RWPE2 (cell line): ENCODE data around the gene CACNA2D1.
"Not testable (repeated sequence)": the region's sequence is repeated elsewhere in the genome, so short reads cannot be mapped to it uniquely, and the experiment has no call there.

Experiments used
- ATAC-seq: fragments of 200-7000 bp; cut with Tn5 transposase; 3 replicates; pipeline ENCODE4 v1.9.1; 2021; ENCODE audit warnings: low read depth
- DNase-seq: peaks from one replicate; pipeline ENCODE4 v3.0.0-alpha.2; 2020; ENCODE audit warnings: low spot score
- H3K27ac ChIP-seq: fragments of 450-650 bp; 2 replicates; pipeline ENCODE4 v1.5.1; 2017; ENCODE audit warnings: mild to moderate bottlenecking; ENCODE audit not compliant: poor library complexity, severe bottlenecking
- H3K27me3 ChIP-seq: fragments of 250-450 bp; sonication (Bioruptor Pico); 2 replicates; pipeline ENCODE4 v1.5.1; 2021; ENCODE audit warnings: mild to moderate bottlenecking, moderate library complexity; ENCODE audit not compliant: insufficient read depth, poor library complexity, severe bottlenecking
- H3K36me3 ChIP-seq: fragments of 250-450 bp; sonication (Bioruptor Pico); 2 replicates; pipeline ENCODE4 v1.5.1; 2020; ENCODE audit warnings: low read depth, mild to moderate bottlenecking, moderate library complexity
- H3K4me1 ChIP-seq: fragments of 250-450 bp; sonication (Bioruptor Pico); 2 replicates; pipeline ENCODE4 v1.5.1; 2021; ENCODE audit warnings: mild to moderate bottlenecking, moderate library complexity; ENCODE audit not compliant: insufficient read depth, poor library complexity, severe bottlenecking
- H3K4me3 ChIP-seq: fragments of 250-450 bp; sonication (Bioruptor Pico); 2 replicates; pipeline ENCODE4 v1.5.1; 2021; ENCODE audit warnings: mild to moderate bottlenecking, moderate library complexity; ENCODE audit not compliant: severe bottlenecking
- H3K9me3 ChIP-seq: fragments of 250-450 bp; sonication (Bioruptor Pico); 2 replicates; pipeline ENCODE4 v1.5.1; 2021; ENCODE audit warnings: mild to moderate bottlenecking, moderate library complexity; ENCODE audit not compliant: severe bottlenecking
- TF ChIP-seq, protein P1 (sequence below): fragments of 450-650 bp; IDR thresholded peaks from one replicate; pipeline ENCODE4 v1.5.1; 2017; ENCODE audit warnings: mild to moderate bottlenecking, moderate library complexity; ENCODE audit not compliant: poor library complexity, severe bottlenecking

CACNA2D1 gene

DNA sequence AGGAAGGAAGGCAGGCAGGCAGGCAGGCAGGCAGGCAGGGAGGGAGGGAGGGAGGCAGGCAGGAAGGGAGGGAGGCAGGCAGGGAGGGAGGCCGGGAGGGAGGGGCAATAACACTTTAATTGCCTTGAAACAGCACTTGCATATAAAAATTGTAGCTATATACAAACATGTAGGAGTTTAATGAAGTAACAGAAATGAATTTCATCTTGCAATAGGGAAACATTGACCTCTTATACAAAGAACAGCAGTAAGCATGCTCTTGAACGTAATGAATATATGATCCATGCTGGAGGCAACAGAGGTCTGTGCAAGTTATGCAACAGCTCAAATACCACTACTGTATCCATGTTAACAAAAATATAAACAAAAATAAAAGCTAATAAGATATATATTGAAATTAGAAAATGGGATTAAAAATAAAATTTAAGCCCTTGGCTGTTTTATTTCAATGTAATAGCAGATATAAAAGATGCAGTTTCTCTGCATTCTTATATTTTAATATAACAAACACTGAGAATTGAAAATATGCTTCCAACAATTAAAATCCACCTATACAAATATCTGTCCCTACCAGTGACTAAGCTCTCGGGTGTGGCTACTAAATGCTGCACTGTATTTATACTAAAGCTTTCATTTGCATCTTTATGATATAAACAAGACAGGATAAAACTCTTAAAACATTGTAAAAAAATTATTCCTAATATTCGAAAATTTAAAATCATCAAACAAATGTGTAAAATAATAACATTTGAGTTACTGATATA lies 50.3 kb downstream of the CACNA2D1 start:
- no peaks in the 10 kb centered on the region for H3K36me3 ChIP-seq
- no peaks in the 10 kb centered on the region for H3K9me3 ChIP-seq
- H3K27me3 ChIP-seq, result no peaks in the 10 kb centered on the region
- no peak overlapping the region for H3K4me3 ChIP-seq
- ATAC-seq, result no peak
- no peak for DNase-seq
- H3K27ac ChIP-seq, result no peak overlapping the region
- TF ChIP-seq, protein P1, sequence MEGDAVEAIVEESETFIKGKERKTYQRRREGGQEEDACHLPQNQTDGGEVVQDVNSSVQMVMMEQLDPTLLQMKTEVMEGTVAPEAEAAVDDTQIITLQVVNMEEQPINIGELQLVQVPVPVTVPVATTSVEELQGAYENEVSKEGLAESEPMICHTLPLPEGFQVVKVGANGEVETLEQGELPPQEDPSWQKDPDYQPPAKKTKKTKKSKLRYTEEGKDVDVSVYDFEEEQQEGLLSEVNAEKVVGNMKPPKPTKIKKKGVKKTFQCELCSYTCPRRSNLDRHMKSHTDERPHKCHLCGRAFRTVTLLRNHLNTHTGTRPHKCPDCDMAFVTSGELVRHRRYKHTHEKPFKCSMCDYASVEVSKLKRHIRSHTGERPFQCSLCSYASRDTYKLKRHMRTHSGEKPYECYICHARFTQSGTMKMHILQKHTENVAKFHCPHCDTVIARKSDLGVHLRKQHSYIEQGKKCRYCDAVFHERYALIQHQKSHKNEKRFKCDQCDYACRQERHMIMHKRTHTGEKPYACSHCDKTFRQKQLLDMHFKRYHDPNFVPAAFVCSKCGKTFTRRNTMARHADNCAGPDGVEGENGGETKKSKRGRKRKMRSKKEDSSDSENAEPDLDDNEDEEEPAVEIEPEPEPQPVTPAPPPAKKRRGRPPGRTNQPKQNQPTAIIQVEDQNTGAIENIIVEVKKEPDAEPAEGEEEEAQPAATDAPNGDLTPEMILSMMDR, result no peak
- H3K4me1 ChIP-seq, result no peaks in the 10 kb centered on the region

DNA sequence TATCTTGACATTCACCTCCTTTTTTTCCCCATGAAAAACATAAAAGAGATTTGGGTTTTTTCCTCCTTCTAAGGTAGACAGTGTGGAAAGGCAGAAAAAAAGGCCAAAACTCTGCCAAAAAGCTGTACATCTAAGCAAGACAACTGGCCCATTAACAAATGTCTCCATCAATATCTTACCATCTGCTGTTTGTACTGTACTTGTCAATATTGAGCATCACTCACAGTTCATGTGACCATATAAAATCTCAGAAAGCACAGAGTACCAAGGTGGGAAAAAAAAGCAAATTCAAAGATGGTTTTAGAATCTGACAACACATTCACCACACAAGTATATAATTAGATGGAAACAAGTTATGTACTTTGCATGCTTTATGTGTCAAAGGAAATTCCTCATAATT lies 52.6 kb downstream of the CACNA2D1 start:
- no peak for DNase-seq
- peaks cover 5% of the 10 kb centered on the region for H3K27me3 ChIP-seq
- no peaks in the 10 kb centered on the region for H3K9me3 ChIP-seq
- no peaks in the 10 kb centered on the region for H3K4me1 ChIP-seq
- ATAC-seq, result no peak
- no peak overlapping the region for H3K27ac ChIP-seq
- TF ChIP-seq, protein P1, result no peak
- no peaks in the 10 kb centered on the region for H3K36me3 ChIP-seq
- no peak overlapping the region for H3K4me3 ChIP-seq

DNA sequence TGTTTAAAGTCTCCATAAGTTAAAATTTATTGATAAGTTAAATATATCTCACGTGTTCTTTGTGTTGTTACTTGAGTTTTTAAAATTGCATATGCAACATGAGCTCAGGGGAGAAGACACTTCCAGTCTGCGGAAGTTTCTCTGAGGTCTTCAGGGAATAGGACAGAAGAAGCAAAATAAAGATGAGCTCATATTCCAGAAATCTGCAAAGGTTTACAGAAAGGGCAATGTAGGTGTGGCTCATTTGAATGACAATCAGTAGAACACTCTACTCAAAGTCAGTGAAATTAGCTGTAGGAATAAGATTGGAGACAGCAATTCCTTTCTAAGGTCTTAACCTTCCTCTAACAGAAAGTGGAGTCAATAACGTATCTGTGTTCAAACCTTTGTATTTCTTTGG lies 53.7 kb downstream of the CACNA2D1 start:
- no peak overlapping the region for H3K4me3 ChIP-seq
- no peaks in the 10 kb centered on the region for H3K4me1 ChIP-seq
- no peaks in the 10 kb centered on the region for H3K9me3 ChIP-seq
- DNase-seq, result no peak
- TF ChIP-seq, protein P1, result no peak
- ATAC-seq, result no peak
- peaks cover 5% of the 10 kb centered on the region for H3K27me3 ChIP-seq
- H3K27ac ChIP-seq, result no peak overlapping the region
- H3K36me3 ChIP-seq, result no peaks in the 10 kb centered on the region

DNA sequence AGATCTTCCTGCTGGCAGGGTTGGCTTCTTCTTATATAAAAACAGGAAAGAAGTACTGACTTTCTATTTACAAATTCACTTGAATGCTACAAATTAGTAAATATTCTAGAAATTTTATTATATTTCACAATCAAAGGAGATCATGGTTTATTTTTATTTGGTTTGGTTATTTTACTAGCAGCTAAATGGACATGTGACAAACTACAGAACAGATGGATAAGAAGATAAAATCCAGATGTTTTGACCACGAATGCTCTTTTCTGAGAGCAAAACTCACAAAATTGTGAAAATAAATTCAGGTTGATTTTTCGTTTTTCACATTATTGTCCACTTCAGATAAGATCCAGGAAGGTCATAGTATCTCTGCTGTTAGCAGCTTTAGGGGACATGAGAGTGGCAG lies 55.4 kb downstream of the CACNA2D1 start:
- Histone ChIP-seq H3K36me3 (no peaks in the 10 kb centered on the region), H3K27ac (no peak overlapping the region), H3K9me3 (no peaks in the 10 kb centered on the region), H3K27me3 (peaks cover 5% of the 10 kb centered on the region), H3K4me1 (no peaks in the 10 kb centered on the region), H3K4me3 (no peak overlapping the region)
- no peak for ATAC-seq
- no peak for DNase-seq
- TF ChIP-seq, protein P1, result no peak

DNA sequence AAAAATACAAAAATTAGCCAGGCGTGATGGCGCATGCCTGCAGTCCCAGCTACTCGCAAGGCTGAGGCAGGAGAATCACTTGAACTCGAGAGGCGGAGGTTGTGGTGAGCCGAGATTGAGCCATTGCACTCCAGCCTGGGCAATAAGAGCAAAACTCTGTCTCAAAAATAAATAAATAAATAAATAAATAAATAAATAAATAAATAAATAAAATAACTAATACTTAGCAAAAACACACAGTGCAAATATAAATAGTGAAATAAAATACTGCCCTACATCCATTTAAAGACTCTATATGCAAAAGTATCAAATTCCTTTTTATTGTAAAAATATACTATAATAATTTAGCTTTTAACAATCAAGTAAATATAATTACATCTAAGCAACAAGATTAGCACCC lies 57.0 kb downstream of the CACNA2D1 start:
- H3K36me3 ChIP-seq, H3K9me3 ChIP-seq, DNase-seq, ATAC-seq, H3K4me1 ChIP-seq, H3K27ac ChIP-seq, H3K4me3 ChIP-seq, H3K27me3 ChIP-seq: not testable (repeated sequence)
